ENCODE data around the gene DCAF5.

DNA sequence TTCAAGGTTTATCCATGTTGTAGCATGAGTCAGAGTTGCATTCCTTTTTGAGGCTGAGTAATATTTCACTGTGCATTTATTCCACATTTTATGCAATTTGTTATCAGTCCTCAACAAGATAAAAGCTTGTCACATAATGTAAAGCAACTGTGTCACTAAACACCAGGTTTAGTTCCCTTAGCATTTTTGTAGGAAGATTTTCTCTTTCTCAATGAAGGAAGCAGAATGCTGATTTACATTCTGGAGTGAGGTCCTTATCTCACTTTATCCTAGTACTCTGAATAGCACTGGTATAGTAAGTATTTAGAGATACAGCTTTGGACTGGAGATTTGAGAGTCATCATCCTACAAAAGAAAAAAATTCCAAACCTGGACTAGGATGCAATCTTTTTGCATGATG lies 28.6 kb upstream of the DCAF5 start:
- TF ChIP-seq POLR2AphosphoS5 (IDR thresholded peaks at IDR 0.05) (no peak), POLR2A (IDR thresholded peaks at IDR 0.05) (no peak), CTCF (IDR thresholded peaks at IDR 0.05) (no peak)

All from transverse colon (tissue), 4 donors.